Nephron progenitor cell (in vitro differentiated cells): ENCODE data around the gene PFDN2.

Experiments used
- DNase-seq: peaks from one replicate; pipeline ENCODE4 v3.0.0; 2021
- H3K27ac Mint-ChIP-seq: 2 replicates; pipeline ENCODE4 v1.8.0; 2021; ENCODE audit warnings: mild to moderate bottlenecking, moderate library complexity, mixed read lengths
- H3K27me3 Mint-ChIP-seq: 2 replicates; pipeline ENCODE4 v1.8.0; 2021; ENCODE audit warnings: mild to moderate bottlenecking, low read depth, mixed read lengths; ENCODE audit not compliant: poor library complexity
- H3K36me3 Mint-ChIP-seq: 2 replicates; pipeline ENCODE4 v1.8.0; 2021; ENCODE audit warnings: low read depth, mixed read lengths
- H3K4me1 Mint-ChIP-seq: 2 replicates; pipeline ENCODE4 v1.8.0; 2021; ENCODE audit warnings: mixed read lengths
- H3K4me3 Mint-ChIP-seq: 2 replicates; pipeline ENCODE4 v1.8.0; 2021; ENCODE audit warnings: mild to moderate bottlenecking, moderate library complexity, mixed read lengths
- H3K9me3 Mint-ChIP-seq: 2 replicates; pipeline ENCODE4 v1.8.0; 2021; ENCODE audit warnings: mild to moderate bottlenecking, moderate library complexity, mixed read lengths
- CTCF ChIP-seq: fragments of 200-600 bp; sonication (generic); IDR thresholded peaks from 2 replicates; pipeline ENCODE4 v1.5.0; 2021; ENCODE audit warnings: antibody characterized with exemption

The PFDN2 gene

GRCh38 chr1:161083748-161084596 is 33.9 kb downstream of the PFDN2 start:
- no peak overlapping the region for H3K4me3 Mint-ChIP-seq
- no peak for DNase-seq
- H3K36me3 Mint-ChIP-seq, result no peaks in the 10 kb centered on the region
- TF ChIP-seq CTCF, result no peak
- H3K27ac Mint-ChIP-seq, result peak overlapping the region; percentile 11
- H3K27me3 Mint-ChIP-seq, result peaks cover 4% of the 10 kb centered on the region
- H3K4me1 Mint-ChIP-seq, result peaks cover 51% of the 10 kb centered on the region
- no peaks in the 10 kb centered on the region for H3K9me3 Mint-ChIP-seq

- no peak overlapping the region for H3K27ac Mint-ChIP-seq
- H3K4me3 Mint-ChIP-seq, result no peak overlapping the region
- peak; percentile 23 for DNase-seq
Observed at GRCh38 chr1:161082996-161083747, 34.7 kb downstream of the PFDN2 start.

GRCh38 chr1:161082483-161082882 is 35.4 kb downstream of the PFDN2 start:
- Mint-ChIP-seq H3K36me3 (no peaks in the 10 kb centered on the region), H3K9me3 (no peaks in the 10 kb centered on the region), H3K4me1 (peaks cover 52% of the 10 kb centered on the region), H3K27ac (no peak overlapping the region), H3K4me3 (no peak overlapping the region), H3K27me3 (peaks cover 3% of the 10 kb centered on the region)
- TF ChIP-seq CTCF, result no peak
- DNase-seq, result no peak

More at GRCh38 chr1:161082996-161083747, 34.7 kb downstream of the PFDN2 start:
- no peak for TF ChIP-seq CTCF
- Mint-ChIP-seq H3K27me3 (peaks cover 3% of the 10 kb centered on the region), H3K9me3 (no peaks in the 10 kb centered on the region), H3K36me3 (no peaks in the 10 kb centered on the region), H3K4me1 (peaks cover 51% of the 10 kb centered on the region)

- H3K4me1 Mint-ChIP-seq, result peaks cover 52% of the 10 kb centered on the region
- no peaks in the 10 kb centered on the region for H3K36me3 Mint-ChIP-seq
- no peak for TF ChIP-seq CTCF
- no peak overlapping the region for H3K27ac Mint-ChIP-seq
- H3K9me3 Mint-ChIP-seq, result no peaks in the 10 kb centered on the region
- no peak for DNase-seq
- no peak overlapping the region for H3K4me3 Mint-ChIP-seq
- peaks cover 3% of the 10 kb centered on the region for H3K27me3 Mint-ChIP-seq
Observed at GRCh38 chr1:161081519-161081918, 36.3 kb downstream of the PFDN2 start.

- H3K9me3 Mint-ChIP-seq, result no peaks in the 10 kb centered on the region
- H3K4me3 Mint-ChIP-seq, result no peak overlapping the region
- peaks cover 44% of the 10 kb centered on the region for H3K4me1 Mint-ChIP-seq
- TF ChIP-seq CTCF, result no peak
- DNase-seq, result no peak
- no peaks in the 10 kb centered on the region for H3K36me3 Mint-ChIP-seq
- peak overlapping the region; percentile 30 for H3K27ac Mint-ChIP-seq
- H3K27me3 Mint-ChIP-seq, result peaks cover 3% of the 10 kb centered on the region
Observed at GRCh38 chr1:161080441-161081405, 37.1 kb downstream of the PFDN2 start.
